Mucosa of descending colon (tissue), 3 donors: ENCODE results near the gene PHF20. TPM values are rescaled to one million over a fixed set of nuclear protein-coding genes. Genes with fewer than 3 reads are reported as not detected.

Experiments used
- ATAC-seq: fragments of 200-7000 bp; cut with Tn5 transposase; one replicate; pipeline ENCODE4 v1.9.1; 2020; ENCODE audit warnings: mild to moderate bottlenecking, moderate library complexity
- DNase-seq, 3 donors: peaks; one replicate each; pipeline ENCODE4 v3.0.0-alpha.2; 2020
- H3K36me3 ChIP-seq: fragments of 200-600 bp; one replicate; pipeline ENCODE4 v1.8.0; 2021; ENCODE audit warnings: low read depth, mild to moderate bottlenecking
- H3K4me1 ChIP-seq: fragments of 200-600 bp; one replicate; pipeline ENCODE4 v1.8.0; 2021; ENCODE audit warnings: low read depth, mild to moderate bottlenecking
- H3K4me3 ChIP-seq: fragments of 200-600 bp; one replicate; pipeline ENCODE4 v1.8.0; 2021; ENCODE audit warnings: mild to moderate bottlenecking
- H3K9me3 ChIP-seq: fragments of 200-600 bp; one replicate; pipeline ENCODE4 v1.8.0; 2021; ENCODE audit warnings: mild to moderate bottlenecking
- intact Hi-C, 2 donors: fragments of 100-400 bp; cut with DNase I in 1 of 2; cut with micrococcal nuclease in 1 of 2; formaldehyde crosslinking; loops; one replicate each; pipeline versions ENCODE4 v1.11.0 to v1.11.1; 2022; cut with DNase I, micrococcal nuclease
- total RNA-seq, 3 donors: library from RNA; stranded (reverse); fragmentation: NEBNext Ultra II Directional in 2 of 3; extraction: Animal tissue kit (Norgen Biotek cat#: 25700) in 2 of 3; gene quantifications; one replicate each; pipeline versions ENCODE4 v1.2.1 to v1.2.4, GENCODE V29; 2021 to 2023
- TF ChIP-seq, protein P1 (sequence below): fragments of 200-600 bp; IDR thresholded peaks from one replicate; pipeline ENCODE4 v1.8.0; 2022; ENCODE audit warnings: antibody characterized with exemption, mild to moderate bottlenecking
- donor health status: DM: no; HTN: no; CAD: no; lungs with moderate emphysema.
- donor health status: DM: no; HTN: no; CAD: no.
- donor health status: DM: no; HTN: yes; CAD: no.

Gene PHF20
- total RNA-seq, 3 donors from 2014 or later: 23.3 to 61.1 (median 28.5) TPM

DNA sequence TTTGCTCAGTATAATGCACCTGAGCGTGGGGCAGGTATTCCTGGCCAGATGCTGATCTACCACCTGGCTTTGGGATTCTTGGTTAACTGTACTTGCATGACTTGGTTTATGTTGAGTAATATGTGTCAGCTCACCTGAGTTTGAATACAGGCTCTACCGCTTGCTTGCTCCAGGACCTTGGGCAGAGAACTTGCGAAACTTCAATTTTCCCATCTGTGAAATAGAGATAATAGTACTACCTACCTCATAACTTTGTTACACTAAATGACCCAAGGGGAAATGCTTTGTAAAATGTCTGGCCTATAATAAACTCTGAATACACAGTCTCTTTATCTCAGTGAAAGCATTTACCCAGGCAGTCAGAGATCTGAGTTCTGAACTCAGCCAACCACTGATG lies 130.7 kb downstream of the PHF20 start:
- no peaks in the 10 kb centered on the region for H3K9me3 ChIP-seq
- ATAC-seq (no peak), DNase-seq (no peak)
- no peaks in the 10 kb centered on the region for H3K36me3 ChIP-seq
- intact Hi-C loops: no loop called here
- TF ChIP-seq, protein P1, sequence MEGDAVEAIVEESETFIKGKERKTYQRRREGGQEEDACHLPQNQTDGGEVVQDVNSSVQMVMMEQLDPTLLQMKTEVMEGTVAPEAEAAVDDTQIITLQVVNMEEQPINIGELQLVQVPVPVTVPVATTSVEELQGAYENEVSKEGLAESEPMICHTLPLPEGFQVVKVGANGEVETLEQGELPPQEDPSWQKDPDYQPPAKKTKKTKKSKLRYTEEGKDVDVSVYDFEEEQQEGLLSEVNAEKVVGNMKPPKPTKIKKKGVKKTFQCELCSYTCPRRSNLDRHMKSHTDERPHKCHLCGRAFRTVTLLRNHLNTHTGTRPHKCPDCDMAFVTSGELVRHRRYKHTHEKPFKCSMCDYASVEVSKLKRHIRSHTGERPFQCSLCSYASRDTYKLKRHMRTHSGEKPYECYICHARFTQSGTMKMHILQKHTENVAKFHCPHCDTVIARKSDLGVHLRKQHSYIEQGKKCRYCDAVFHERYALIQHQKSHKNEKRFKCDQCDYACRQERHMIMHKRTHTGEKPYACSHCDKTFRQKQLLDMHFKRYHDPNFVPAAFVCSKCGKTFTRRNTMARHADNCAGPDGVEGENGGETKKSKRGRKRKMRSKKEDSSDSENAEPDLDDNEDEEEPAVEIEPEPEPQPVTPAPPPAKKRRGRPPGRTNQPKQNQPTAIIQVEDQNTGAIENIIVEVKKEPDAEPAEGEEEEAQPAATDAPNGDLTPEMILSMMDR: no peak
- H3K4me1 ChIP-seq: no peaks in the 10 kb centered on the region
- H3K4me3 ChIP-seq: no peak overlapping the region

DNA sequence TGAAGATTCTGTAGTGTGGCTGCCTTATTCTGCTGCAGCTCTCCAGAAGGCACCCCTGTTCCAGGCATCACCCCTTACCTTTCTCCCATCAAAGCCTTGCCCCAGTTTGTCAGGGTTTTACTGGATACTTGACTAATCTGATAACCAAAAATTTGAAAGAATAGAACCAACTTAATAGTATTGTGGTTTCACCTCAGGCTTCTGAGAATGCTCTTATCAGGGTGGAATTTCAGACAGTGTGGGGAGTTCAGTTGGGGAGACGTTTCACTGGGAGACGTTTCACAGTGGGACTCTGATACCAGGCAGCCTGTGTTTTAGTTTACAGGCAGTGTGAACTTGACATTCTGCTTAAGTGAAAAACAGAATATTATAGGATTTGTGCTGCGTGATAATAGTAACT lies 132.0 kb downstream of the PHF20 start:
- DNase-seq: no peak
- Histone ChIP-seq H3K4me1 (no peaks in the 10 kb centered on the region), H3K36me3 (no peaks in the 10 kb centered on the region), H3K9me3 (no peaks in the 10 kb centered on the region), H3K4me3 (no peak overlapping the region)
- TF ChIP-seq, protein P1: no peak
- no peak for ATAC-seq
- intact Hi-C loops: no loop called here

DNA sequence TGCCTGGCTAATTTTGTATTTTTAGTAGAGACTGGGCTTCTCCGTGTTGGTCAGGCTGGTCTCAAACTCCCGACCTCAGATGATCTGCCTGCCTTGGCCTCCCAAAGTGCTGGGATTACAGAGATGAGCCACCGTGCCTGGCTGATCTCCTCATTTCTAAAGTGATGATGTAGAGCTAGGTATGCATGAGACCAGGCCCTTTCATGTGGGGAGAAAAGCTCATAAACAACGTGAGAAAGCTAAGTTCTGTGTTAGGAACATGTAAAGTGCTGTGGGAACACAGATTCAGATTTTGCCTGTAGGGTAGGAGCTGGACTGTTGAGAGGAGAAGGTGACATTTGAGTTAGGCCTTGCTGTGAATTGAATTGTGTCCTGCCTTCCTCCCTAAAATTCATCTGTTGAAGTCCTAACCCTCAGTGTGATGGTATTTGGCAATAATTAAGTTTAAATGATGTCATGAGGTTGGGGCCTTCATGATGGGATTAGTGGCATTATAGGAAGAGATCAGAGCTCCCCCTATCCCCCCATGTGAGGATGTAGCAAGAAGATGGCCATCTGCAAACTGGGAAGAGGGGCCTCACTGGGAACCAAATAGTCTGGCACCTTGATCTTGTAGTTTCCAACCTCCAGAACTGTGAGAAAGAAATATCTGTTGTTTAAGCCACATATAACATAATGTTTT lies 133.3 kb downstream of the PHF20 start:
- Histone ChIP-seq H3K9me3 (no peaks in the 10 kb centered on the region), H3K4me1 (no peaks in the 10 kb centered on the region), H3K36me3 (no peaks in the 10 kb centered on the region), H3K4me3 (no peak overlapping the region)
- DNase-seq (no peak), ATAC-seq (no peak)
- TF ChIP-seq, protein P1: no peak
- intact Hi-C loops: no loop called here

DNA sequence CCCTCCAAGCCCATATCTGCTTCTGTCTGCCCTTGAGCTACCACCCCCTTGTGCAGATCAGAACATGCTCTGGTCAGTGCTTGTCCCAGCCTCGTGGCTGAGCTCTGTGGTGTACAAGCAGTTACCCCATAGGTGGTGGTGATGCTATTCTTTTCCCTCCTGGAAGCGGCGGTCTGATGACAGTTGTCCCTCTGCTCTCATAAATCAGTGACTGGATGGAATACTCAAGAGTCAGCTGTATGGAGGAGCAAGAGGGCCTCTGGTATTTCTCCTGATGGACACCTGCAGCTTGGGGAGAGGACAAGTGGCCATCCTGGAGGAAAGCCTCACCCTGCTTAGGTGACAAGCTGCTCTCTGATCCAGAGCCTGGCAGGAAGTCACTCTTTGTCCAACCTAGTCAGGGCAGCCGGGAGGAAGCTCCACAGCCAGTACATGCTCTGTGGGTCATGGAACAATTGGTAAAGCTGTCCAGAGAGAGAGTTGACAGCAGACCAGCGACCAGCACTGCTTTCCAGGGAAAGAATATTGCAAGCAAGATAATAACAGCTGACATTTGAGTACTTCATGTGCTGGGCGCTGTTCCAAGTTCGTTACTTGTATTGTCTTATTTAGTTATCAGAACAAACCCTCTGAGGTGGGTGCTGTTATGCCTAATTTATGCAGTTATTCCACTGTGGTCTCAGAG lies 135.3 kb downstream of the PHF20 start:
- ATAC-seq: no peak
- Histone ChIP-seq H3K4me1 (no peaks in the 10 kb centered on the region), H3K4me3 (no peak overlapping the region), H3K36me3 (no peaks in the 10 kb centered on the region), H3K9me3 (no peaks in the 10 kb centered on the region)
- TF ChIP-seq, protein P1: no peak
- intact Hi-C loops: no loop called here
- no peak for DNase-seq

DNA sequence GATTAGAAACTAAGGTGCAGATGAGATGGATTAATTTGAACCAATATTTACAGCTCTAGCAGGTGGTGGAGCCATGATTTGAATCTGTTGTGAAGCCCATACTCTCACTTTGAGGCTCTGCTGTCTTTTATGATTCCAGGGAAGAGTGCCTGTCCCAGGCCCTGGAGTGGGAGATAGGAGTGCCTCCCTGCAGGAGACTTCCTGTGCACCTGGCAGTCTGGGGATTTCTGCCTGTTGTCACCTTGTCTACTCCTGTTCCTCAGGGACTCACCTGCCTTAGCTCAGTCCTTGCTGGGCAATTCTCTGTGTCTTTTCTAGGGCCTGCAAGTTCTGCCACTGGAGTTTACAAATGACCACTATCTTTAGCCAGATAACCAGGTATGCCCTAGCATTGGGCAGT lies 136.2 kb downstream of the PHF20 start:
- H3K9me3 ChIP-seq: no peaks in the 10 kb centered on the region
- no peaks in the 10 kb centered on the region for H3K4me1 ChIP-seq
- no peak for ATAC-seq
- no peak for DNase-seq
- TF ChIP-seq, protein P1: no peak
- H3K4me3 ChIP-seq: no peak overlapping the region
- intact Hi-C loops: no loop called here
- no peaks in the 10 kb centered on the region for H3K36me3 ChIP-seq
